RPMI8226 (cell line): ENCODE measurements around the gene OR11L1.

ENCODE experiments used
- DNase-seq: peaks from one replicate; pipeline ENCODE4 v3.0.0-alpha.2; 2015

OR11L1 gene, protein sequence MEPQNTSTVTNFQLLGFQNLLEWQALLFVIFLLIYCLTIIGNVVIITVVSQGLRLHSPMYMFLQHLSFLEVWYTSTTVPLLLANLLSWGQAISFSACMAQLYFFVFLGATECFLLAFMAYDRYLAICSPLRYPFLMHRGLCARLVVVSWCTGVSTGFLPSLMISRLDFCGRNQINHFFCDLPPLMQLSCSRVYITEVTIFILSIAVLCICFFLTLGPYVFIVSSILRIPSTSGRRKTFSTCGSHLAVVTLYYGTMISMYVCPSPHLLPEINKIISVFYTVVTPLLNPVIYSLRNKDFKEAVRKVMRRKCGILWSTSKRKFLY

DNA sequence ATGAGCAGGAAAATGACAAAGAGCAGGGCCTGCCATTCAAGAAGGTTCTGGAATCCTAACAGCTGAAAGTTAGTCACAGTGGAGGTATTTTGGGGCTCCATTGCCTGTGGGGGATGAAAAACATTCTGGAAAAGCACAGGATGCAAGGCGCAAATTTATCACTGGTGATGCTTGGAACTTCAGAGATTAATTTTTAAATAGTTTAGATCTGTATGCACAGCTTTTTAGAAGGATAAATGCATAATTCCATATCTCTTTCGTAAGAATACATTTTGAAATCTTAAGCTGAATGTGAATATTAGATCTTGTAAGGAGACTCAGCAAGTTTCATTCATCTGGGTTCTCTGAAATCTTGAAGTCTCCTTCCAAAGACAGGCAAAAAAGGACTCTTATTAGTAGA, at the start of gene OR11L1:
Gene OR11L1, minus strand, starts transcription at position 101 of the 400 bp plus-strand sequence. Its CDS starts 0 bp downstream, at position 101.
- no peak for DNase-seq

DNA sequence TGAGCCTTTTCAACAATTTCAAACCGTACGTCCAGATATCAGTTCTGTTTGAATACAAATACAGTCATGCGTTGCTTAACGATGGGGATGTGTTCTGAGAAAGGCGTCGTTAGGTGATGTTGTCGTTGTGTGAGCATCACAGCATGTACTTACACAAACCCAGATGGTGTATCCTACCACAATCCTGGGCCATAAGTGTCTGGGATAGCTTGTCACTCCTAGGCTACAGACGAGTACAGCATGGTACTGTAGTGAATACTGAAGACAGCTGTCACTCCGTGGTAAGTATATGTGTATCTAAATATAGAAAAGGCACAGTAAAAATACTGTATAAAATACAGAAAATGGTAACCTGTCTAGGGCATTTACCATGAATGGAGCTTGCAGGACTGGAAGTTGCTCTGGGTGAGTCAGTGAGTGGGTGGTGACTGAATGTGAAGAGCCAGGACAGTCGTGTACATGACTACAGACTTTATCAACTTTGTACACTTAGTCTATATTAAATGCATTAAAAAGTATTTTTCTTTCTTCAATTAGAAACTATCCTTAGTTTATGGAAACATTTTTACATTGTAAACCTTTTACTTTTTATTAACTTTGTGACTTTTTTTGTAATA, 43.2 kb upstream of the OR11L1 start:
- no peak for DNase-seq

DNA sequence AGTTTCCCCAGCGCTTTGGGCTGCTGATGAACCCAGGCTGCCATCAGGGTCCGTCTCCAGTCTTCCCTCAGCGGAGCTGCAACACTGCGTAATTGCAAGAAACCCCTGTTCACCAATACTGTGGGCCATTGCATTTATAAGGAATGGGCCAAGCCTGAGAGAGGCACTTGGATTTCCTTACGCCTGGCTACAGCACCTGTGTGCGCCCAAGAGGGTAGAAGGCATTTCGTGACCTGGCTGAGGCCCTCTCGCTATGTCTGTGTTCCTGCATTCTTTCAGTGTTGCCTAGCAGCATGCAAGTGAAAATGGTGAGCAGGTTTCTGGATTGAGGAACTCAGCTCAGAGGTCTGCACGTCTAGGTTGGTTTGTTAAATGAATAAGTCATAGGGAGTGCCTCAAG, 41.6 kb upstream of the OR11L1 start:
- DNase-seq = no peak

DNA sequence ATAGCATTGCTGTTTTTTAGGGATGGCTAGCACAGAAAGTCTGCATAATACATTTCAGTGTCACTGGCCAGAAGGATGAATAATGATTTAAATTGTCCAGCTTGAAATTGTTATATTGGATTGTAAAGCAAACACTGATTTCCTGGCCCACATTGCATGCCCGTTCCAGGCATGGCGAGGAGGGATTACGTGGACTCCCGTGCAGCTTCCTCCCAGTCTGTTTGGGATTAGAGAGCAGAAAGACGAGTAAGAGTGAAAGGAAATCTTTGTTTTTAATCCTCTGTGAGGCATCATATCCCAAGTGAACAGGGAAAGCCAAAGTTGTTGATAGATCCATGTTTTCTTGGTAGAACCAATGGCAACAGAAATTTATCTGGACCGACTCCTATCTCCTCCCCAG, 23.7 kb upstream of the OR11L1 start:
- DNase-seq = no peak

DNA sequence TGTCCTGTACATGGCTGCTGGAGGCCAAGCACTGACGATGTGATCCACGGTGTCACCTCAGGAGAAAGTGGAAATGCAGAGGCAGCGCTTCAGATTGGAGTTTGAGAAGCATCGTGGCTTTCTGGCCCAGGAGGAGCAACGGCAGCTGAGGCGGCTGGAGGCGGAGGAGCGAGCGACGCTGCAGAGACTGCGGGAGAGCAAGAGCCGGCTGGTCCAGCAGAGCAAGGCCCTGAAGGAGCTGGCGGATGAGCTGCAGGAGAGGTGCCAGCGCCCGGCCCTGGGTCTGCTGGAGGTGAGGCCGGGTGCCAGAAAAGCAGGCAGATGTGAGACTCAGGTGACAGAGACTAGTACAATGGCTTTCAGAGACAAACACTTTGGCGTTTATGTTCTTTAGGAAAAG, 22.9 kb upstream of the OR11L1 start:
- no peak for DNase-seq

DNA sequence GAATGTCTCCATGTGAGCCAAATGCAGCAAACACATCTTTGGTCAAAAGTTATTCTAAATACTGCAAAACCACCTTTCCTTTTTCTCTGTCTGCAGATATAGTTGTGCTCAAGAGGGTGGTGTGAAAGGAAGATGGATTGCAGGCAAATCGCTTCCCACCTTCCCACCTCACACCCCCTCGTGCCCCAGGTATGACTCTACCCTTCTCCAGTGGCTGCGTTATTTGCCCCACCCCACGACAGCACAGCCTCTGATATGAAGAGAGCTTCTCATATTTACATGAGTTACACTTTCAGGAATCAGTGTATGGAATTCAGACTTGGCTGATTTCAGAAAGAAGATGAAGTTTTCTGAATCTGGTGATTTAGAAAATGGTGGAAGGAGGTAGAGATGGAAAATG, 21.1 kb upstream of the OR11L1 start:
- DNase-seq = no peak

DNA sequence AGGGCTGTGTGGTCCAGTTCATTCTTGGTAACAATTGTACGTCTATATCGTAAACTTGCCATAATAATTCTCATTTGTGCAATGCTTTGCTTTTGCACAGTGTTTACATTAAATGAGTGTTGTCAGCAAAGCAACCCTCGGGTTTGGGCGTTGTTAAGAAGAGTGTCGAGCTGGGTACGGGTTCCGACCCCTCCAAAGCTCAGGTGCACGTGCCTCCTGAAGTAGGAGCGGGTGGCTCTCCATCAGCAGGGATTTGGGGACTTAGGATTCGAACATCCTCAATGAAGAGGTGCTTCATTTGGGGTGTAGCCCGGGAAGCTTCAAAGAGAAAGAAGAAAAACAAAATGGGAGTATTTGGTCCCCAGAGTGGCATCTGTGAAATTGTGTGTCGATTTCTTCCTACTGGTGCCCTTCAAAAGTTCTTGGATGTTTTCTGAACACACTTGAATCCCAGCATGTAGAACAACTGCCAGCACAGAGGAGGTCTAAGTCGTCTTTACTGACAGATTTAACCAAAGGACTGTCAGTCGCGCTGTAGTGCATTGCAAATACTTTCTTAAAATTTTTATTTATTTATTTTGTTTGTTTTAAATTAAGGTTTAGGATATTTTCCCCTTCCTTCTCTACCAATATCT, 16.4 kb upstream of the OR11L1 start:
- DNase-seq = no peak

DNA sequence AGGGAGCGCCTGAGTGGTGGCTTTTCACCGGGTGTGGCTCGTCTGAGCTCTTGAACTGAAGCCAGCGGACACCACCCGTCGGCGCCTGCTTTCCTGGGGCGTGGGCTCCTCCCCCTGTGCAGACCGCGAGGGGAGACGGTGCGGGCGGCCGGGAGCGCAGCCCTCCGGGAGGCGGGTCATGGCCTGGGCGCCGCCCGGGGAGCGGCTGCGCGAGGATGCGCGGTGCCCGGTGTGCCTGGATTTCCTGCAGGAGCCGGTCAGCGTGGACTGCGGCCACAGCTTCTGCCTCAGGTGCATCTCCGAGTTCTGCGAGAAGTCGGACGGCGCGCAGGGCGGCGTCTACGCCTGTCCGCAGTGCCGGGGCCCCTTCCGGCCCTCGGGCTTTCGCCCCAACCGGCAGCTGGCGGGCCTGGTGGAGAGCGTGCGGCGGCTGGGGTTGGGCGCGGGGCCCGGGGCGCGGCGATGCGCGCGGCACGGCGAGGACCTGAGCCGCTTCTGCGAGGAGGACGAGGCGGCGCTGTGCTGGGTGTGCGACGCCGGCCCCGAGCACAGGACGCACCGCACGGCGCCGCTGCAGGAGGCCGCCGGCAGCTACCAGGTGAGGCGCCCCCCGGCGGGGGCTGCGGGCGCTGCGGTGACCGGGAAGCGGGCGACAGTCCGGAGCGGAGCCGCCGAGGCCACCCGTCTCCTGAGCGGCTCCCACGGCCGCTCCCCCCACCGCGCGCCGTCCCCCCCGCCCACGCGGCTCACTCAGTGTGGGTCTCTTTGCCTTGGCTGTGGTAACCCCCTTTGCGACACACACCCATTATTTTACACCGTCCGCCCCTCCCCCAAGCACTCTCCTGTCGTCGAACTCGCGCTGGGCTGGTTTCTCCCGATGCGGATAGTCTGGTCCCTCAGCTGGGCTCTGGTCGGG, 15.6 kb upstream of the OR11L1 start, which contains the start of gene TRIM58:
Gene TRIM58, plus strand, starts transcription at position 119 of the 916 bp plus-strand sequence. Its CDS starts 60 bp downstream, at position 179.
- DNase-seq = peak; percentile 83

DNA sequence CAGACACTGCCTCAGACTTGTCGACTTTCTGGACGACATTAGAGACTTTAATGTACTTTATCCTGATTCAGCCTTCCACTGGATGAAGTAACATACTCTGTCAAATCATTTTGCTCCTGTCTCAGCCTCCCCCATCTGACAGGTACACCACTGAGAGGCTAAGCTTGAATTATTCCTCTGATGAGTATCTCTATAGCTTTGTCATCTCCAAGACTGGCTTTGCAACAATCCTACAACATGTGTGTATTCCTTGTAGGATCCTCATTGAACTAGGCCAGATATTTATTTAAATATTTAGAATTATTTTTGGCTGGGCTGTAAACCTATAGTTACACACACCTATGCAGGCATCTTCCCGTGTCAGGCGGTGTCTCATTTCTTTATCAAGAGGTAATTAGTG, 14.2 kb upstream of the OR11L1 start:
- DNase-seq = no peak

DNA sequence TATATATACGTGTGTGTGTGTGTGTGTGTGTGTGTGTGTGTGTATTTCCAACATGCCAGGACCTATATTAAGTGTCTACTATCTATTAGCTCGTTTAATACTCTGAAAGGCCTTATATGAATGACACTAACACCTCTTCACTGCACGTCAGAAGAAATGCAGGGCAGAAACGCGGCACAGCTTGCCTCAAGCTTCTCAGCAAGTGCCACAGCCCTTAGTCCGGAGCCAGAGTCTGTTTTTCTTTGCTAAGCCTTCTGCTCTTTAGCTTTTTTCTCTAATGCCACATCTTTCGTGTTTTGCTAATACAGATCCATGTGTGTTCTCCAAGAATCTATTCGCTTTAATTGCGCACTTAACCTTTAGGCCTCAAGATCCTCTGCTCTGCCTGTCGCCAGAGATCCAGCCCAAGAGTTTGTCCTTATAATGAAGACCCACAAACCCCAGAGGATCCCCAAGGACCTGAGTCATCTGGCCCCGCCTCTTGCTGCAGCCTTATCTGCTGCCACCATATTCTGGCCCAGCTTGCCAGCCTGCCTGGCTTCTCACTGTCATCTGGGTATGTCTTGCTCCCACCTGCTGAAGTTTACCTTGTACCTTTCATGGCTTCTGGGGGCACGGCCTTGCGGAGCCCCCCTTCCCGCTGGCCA, 13.3 kb upstream of the OR11L1 start:
- no peak for DNase-seq

DNA sequence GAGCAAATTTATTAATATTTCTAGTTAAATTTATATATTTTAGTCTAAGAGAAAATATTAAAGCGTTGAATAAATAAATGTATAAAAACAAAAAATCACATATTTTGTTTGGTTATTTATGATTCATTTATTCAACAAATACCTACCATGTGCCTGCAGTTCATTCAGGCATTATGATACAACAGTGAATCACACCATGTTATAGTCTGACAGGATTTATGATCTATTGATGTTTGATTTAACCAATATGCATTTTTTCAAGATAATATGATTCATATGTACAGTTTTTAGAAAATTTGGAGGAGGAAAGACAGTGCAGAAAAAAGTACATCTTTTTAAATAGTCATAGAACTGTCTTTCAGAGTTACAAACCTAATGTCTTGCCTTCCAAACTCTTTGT, 7.9 kb upstream of the OR11L1 start:
- DNase-seq = no peak

DNA sequence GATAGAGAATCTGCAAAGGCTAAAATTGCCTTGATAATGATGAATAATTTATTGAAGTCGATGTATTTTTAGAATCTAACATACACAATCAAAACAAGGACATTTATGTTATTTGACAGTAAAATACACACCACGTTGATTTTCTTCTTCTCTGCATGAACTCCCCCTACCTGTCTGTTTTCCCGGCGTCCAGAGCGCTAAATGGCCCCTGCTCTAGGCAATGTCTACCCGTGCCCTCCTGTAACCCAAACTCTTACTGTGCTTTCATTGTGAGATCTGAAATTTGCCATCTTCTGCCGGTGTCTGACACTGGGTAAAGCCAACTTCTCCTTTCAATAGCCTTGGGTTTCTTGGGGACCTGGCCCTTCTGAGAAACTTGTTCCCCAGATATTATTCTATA, 6.7 kb upstream of the OR11L1 start:
- no peak for DNase-seq

DNA sequence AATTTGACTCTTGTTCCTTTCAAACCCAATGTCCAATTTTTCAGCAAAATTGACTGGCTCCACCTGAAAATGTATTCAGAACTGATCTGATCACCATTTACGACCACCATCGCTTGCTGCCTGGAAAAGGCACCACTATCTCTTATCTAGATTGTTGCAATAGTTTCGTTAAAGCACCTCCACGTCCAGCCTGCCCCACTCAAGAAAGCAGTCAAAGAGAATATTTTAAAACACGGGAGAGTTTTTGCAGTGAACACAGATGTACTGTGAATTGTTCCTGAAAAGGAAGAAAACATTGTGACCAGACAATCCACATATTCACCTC, 4.0 kb upstream of the OR11L1 start:
- no peak for DNase-seq

DNA sequence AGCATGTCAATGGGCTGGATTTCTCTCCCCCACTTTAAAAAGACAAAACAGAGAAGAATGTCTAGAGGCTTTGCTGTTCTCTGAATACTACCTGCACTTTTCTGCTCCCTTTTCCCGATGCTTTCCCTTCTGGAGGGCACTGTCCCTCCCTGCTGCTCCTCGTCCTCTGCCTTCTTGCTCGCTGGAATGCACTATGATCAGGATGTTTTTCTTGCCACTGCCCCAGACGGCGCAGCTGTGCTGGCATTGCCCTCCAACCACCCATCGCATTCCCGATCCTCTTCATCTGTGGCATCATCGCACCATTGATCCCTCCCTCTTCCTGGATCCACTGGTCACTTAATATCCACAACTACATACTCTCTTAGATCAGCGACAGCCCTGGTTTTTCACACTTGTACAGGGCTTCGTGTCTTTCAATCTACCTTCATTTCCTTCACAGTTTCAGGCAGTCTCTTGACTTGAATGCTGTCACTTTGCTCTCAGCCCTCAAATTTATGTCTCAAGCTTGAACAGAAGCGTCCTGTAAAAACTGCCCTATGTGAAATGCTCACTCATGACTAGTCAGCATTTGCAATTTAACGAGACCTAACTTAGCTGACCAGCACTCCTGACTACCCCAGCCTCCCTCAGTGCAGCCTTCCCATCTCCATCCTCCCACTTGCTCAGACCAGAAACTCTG, 3.5 kb upstream of the OR11L1 start:
- no peak for DNase-seq

DNA sequence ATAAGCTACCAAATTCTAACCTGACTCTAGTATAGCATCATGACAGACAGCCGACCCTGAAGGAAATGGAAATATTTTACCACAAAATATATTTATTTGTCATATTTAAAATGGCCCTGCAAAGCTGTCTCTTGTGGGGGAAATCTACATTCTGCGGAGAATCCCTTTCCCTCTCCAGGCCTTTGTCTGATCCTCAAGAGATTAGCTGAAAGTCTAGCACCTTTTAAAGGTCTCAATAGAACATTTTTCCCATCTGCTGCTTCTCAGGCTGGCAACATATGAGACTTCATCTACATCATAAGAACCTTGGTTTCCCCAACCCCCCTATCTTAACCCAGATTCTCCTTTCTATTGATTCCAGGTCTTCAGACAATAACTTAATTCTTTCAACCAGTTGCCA, 1.7 kb upstream of the OR11L1 start:
- no peak for DNase-seq

DNA sequence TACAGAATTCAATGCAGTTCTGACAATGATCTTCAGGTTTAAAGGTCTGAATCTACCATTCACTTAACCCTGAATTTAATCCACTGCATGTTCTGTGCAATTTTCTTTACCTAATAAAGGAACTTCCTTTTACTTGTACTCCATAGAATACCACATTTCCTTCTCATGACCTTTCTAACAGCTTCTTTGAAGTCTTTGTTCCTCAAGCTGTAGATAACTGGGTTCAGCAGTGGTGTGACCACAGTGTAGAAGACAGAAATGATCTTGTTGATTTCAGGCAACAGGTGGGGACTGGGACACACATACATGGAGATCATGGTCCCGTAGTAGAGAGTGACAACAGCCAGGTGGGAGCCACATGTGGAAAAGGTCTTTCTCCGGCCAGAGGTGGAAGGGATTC, 878 bp downstream of the OR11L1 start:
- no peak for DNase-seq

DNA sequence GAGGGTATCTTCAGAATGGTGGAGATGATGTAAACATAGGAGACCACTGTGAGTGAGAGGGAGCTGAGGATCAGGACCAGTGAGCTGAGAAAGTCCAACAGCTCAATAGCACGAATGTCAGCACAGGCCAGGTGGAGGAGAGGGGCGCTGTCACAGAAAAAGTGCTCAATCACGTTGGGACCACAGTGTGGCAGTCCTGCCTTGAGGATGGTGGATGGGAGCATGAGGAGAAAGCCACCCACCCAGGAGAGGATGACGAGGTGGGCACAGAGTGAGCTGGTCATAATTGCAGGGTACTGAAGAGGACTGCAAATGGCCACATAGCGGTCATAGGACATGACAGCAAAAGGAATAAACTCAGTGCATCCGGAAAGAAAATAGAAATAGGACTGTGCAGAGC, 8.1 kb downstream of the OR11L1 start:
- DNase-seq = peak; percentile 37

DNA sequence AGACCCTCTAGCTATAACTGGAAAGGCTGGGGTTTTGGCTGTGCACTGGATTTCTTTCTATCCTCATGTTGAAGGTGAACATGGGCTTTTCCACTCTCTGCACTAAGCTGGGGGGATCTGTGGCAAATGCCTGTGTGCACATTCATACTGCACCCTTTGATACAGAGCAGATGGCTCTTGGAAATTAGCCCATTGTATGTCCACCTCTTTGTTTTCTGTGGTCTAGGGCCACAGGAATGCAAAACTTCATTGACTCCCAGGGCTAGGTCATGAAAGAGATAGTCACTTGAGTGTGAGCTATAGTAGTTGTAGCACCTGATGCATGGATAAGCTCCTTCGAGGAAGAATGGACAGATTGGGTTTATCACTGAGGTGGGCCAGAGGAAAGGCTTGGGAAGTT, 12.0 kb downstream of the OR11L1 start:
- no peak for DNase-seq

DNA sequence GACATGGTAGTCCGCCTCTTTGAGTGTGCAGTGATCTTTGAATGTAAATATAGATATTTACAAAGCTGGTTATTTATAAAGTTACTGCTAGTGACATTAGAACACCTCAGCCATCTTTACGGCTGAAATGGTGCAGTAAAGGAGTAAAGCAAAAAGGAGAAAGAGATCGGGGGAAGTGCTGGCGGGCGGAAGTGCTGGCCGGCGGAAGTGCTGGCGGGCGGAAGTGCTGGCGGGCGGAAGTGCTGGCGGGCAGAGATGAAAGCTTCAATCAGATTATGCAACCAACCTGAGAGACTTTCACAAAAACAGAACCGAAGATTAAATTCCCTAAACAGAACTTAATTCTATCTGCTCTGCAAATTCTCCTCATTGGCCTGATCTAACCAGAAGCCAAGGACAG, 16.3 kb downstream of the OR11L1 start:
- DNase-seq = no peak

DNA sequence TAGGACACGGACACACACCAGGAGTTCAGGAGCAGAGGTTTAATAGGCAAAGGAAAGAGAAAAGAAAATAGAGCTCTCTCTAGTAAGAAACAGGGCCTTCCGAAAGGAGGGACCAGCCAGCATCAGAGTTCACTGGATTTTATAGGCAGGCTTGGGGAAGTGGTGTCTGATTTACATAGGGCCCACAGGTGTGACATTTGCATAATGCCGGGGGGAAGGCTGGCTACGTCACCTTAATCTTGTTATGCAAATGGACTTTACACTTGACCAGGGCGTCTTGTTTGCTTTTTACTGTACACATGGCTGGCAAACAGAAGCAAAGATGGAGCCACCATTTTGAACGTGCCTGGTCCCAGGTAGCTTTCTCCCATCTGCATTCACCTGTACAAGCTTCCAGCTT, 17.7 kb downstream of the OR11L1 start, which contains the start of gene OR14A16:
Gene OR14A16, minus strand, starts transcription at position 97 of the 400 bp plus-strand sequence. CDS start 8,390 bp downstream, outside the sequence.
- no peak for DNase-seq

DNA sequence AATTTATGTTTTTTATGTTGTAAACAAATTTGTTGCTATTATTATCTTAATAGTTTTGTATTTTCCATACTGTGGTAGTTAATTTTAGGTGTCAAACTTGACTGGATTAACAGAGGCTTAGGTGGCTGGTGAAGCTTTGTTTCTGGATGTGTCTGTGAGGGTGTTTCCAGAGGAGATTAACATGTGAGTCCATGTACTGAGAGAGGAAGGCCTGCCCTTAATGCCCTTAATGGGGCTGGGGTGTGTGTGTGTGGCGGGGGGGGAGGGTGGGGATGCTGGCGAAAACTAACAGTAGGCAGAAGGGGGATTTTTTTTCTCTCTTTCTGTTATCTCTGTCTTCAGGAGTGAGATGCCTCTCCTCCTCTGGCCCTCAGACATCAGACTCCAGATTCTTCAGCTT, 19.6 kb downstream of the OR11L1 start:
- no peak for DNase-seq

DNA sequence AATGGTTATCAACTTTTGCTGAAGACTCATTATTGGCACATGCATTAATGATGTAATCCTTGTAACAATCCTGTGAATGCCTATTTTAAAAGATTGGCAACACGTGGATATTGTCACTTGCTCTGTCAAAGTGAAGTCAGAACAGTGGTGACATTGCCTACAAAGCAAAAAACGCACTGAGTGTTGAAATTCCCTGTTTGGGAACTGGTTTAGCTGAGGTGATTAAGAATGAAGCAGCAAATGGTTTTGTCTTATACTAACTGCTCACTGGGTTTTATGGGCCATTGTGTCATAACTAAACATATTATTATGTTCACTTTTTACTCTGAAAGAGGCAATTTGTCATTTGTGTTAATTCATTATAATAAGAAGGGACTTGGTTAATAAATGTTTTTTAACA, 29.1 kb downstream of the OR11L1 start:
- DNase-seq = no peak
